NCI-H460 (cell line): Measurements from ENCODE around the gene CLEC18A. TPM values are rescaled to one million over a fixed set of nuclear protein-coding genes. Genes with fewer than 3 reads are reported as not detected.
A peak's percentile ranks its signal among the peaks of the same experiment; 100 is the strongest.
"Not testable (repeated sequence)": the region's sequence is repeated elsewhere in the genome, so short reads cannot be mapped to it uniquely, and the experiment has no call there.

Experiments used
- DNase-seq: peaks from one replicate; pipeline ENCODE4 v3.0.0-alpha.2; 2016; ENCODE audit warnings: low read depth; ENCODE audit errors: extremely low read depth
- polyA plus RNA-seq: library from polyadenylated mRNA; depleted of rRNA; stranded (reverse); fragments of >200 nt; gene quantifications from 2 replicates; pipeline ENCODE4 v1.2.3, GENCODE V29; 2014; cell fraction: nucleus; rRNA removed
- total RNA-seq: library from RNA; depleted of rRNA; stranded (reverse); fragments of >200 nt; shearing (Covaris generic); gene quantifications from 2 replicates; pipeline ENCODE4 v1.2.3, GENCODE V29; 2014; rRNA removed

CLEC18A gene
- total RNA-seq: not detected in 2 replicates
- polyA plus RNA-seq: not detected in 2 replicates

GRCh38 chr16:69951017-69951671 is at the start of gene CLEC18A:
Gene CLEC18A (plus strand): TSS chr16:69951334. CDS start chr16:69951367, 33 bp downstream.
- not testable (repeated sequence) for DNase-seq

- no peak for DNase-seq
These were observed 47.2 kb upstream of the CLEC18A start for GRCh38 chr16:69903865-69904415.

DNA sequence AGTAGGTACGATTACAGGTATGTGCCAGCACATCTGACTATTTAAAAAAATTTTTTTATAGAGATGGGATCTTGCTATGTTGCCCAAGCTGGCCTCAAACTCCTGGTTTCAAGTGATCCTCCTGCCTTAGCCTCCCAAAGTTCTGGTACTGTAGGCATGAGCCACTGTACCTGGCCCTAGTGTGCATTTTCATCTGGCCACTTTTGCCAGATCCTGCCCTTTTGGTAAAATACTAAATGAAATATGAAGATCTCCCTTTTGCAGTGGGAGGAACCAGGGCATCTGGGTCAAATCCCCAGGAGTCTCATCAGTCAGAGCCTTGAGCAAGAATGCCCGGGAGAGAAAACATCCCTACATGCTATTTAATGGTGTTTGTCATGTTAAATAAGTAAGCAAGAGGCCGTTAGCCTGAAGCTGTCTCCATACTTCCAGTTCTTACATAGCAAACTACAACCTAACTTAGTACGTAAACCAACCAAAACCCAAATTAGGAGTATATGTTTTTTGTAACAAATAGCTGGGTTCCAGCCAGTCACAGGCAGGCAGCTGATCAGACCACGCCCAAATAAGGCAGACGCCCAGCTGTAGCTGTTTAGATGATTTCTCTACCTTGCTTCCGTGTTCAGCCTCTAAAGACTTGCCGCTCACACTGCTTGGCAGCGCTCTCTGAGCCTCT is 46.5 kb upstream of the CLEC18A start:
- DNase-seq: no peak

GRCh38 chr16:69905171-69905555 is 46.0 kb upstream of the CLEC18A start:
- DNase-seq: no peak

GRCh38 chr16:69906838-69907401 is 44.2 kb upstream of the CLEC18A start:
- no peak for DNase-seq

- DNase-seq: no peak
These were observed 42.1 kb upstream of the CLEC18A start for GRCh38 chr16:69909043-69909442.

DNA sequence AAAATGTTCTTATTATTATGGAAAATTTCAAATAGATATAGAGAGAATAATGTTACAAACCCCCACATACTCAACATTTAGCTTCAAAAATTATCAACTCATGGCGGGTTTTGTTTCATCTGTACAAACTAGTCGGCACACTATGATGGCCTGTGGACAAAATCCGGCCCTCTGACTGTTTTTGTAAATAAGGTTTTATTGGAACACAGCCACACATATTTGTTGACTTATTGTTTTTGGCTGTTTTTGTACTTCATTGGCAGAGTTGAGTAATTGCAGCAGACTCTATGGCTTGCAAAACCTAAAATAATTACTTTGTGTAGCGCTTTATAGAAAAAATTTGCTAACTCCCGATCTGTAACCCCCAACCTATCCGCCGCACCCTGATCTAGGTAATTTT is 41.4 kb upstream of the CLEC18A start:
- no peak for DNase-seq

- no peak for DNase-seq
These were observed 40.2 kb upstream of the CLEC18A start for GRCh38 chr16:69910964-69911363.

DNA sequence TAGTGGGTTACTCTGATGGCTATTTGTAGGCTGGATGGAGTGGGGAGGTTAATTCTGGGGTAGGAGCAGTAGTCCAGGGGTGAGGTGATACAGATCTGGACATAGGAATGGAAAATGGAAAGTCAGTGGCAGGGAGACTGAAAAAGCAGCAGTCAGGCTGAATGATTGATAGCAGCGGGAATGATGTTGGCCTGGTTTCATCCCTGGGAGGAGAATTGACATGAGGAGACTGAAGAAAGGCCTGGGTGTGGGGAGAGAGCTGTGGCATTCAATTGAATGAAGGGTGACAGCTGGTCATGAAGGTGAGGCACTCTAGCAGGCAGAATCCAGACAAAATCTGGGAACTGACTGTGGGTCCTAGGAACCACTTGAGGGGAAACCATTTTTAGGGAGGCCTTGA is 34.7 kb upstream of the CLEC18A start:
- DNase-seq: no peak

- DNase-seq: no peak
These were observed 33.8 kb upstream of the CLEC18A start for GRCh38 chr16:69917311-69917710.

GRCh38 chr16:69917739-69918138 is 33.4 kb upstream of the CLEC18A start:
- DNase-seq: peak; percentile 93

DNA sequence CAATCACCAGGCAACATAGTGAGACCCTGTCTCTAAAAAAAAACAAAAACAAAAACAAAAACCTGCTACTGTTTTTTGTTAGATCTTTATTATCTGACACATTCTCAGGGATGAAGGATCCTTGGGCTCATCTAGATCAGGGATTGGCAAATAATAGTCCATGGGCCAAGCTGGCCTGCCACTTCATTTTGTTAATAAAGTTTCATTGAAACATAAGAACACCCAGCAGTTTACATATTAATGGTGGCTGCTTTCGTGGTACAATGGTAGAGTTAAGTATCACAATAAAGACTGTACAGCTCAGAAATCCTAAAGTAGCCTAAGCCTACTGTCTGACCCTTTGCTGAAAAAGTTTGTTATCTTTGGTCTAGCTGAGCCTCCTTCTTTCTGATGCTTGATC is 32.9 kb upstream of the CLEC18A start:
- no peak for DNase-seq

DNA sequence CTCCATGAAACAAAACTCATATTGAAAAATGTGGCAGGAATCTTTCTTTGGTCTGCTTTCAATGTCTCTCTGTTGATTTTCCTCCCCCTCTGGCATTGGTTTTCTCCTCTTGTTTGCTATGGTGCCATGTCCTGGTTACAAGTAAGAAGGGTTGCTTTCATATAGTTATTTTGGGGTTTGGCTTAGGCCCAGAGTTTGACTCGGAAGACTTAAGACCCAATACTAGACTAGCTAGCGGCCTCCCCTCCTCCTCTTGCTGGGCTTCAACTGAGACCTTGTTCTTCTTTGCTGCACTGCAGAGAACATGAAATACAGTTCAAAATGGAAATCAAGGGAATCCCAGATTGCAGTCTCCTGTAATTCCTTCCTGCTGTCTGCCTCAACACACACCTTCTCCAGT is 30.0 kb upstream of the CLEC18A start:
- no peak for DNase-seq

DNA sequence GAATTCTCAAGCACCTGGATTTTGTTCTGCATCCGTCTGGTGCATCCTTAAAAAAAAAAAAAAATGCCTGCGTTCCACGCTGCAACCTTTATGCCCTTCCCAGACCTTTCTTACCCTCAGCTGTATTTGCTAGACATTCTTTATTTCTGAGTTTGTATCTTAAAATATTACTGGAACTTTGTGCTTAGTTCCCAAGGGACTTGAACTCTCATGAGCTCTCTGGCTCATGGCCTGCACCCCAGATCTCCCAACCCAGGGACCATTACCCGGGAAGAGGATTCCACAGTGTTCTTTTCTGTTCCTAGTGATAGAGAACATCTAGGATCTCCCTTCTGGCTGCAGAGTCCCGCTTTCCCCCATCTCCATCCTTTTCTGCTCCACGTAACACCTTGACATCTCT is 28.9 kb upstream of the CLEC18A start:
- DNase-seq: no peak

- DNase-seq: no peak
These were observed 26.9 kb upstream of the CLEC18A start for GRCh38 chr16:69924041-69924775.

GRCh38 chr16:69924777-69925191 is 26.4 kb upstream of the CLEC18A start:
- DNase-seq: no peak

- no peak for DNase-seq
These were observed 25.8 kb upstream of the CLEC18A start for GRCh38 chr16:69925311-69925710.

GRCh38 chr16:69926241-69926640 is 24.9 kb upstream of the CLEC18A start:
- no peak for DNase-seq

GRCh38 chr16:69927056-69927757 is 23.9 kb upstream of the CLEC18A start:
- DNase-seq: no peak

GRCh38 chr16:69928856-69929400 is 22.2 kb upstream of the CLEC18A start:
- no peak for DNase-seq
